OCI-LY3 (cell line): Measurements from ENCODE around the gene SLC25A18.

Experiments used
- H2AFZ ChIP-seq: fragments of 200-600, 300-600 bp; shearing (Covaris generic); 2 replicates; pipeline ENCODE4 v1.6.0; 2014; ENCODE audit warnings: antibody characterized with exemption, low read depth, low read length
- H3K27ac ChIP-seq: fragments of 200-600, 300-600 bp; sonication (generic); 2 replicates; pipeline ENCODE4 v1.5.1; 2014; ENCODE audit warnings: mild to moderate bottlenecking, low read length, moderate library complexity, mixed read lengths
- H3K27me3 ChIP-seq: fragments of 200-600, 300-600 bp; sonication (generic); 2 replicates; pipeline ENCODE4 v1.6.1; 2014; ENCODE audit warnings: low read depth, low read length, mixed read lengths
- H3K36me3 ChIP-seq: fragments of 200-600, 300-600 bp; sonication (generic); replicated peaks from 2 replicates; pipeline ENCODE3; 2014; ENCODE audit warnings: low read depth, low read length, mixed read lengths
- H3K4me1 ChIP-seq: fragments of 300-600, 200-600 bp; sonication (generic); 2 replicates; pipeline ENCODE4 v1.6.1; 2014; ENCODE audit warnings: low read length, mixed read lengths
- H3K4me2 ChIP-seq: fragments of 200-600, 300-600 bp; sonication (generic); 2 replicates; pipeline ENCODE4 v1.6.1; 2014; ENCODE audit warnings: low read length, mixed read lengths
- H3K4me3 ChIP-seq: fragments of 300-600, 200-600 bp; sonication (generic); 2 replicates; pipeline ENCODE4 v1.5.1; 2014; ENCODE audit warnings: antibody characterized with exemption, mild to moderate bottlenecking, low read length, moderate library complexity
- H3K79me2 ChIP-seq: fragments of 300-600, 200-600 bp; shearing (Covaris generic); 2 replicates; pipeline ENCODE4 v1.6.1; 2014; ENCODE audit warnings: mild to moderate bottlenecking, low read length, mixed read lengths
- H3K9ac ChIP-seq: fragments of 300-600, 200-600 bp; shearing (Covaris generic); 2 replicates; pipeline ENCODE4 v1.6.0; 2014; ENCODE audit warnings: mild to moderate bottlenecking, low read length, moderate library complexity
- H3K9me3 ChIP-seq: fragments of 200-600, 300-600 bp; shearing (Covaris generic); 2 replicates; pipeline ENCODE4 v1.6.1; 2014; ENCODE audit warnings: low read length, mixed read lengths; ENCODE audit not compliant: insufficient read depth
- H4K20me1 ChIP-seq: fragments of 200-600, 300-600 bp; sonication (generic); 2 replicates; pipeline ENCODE4 v1.6.1; 2016; ENCODE audit warnings: low read length, mixed read lengths; ENCODE audit not compliant: insufficient read depth
- CTCF ChIP-seq: fragments of 200-600, 300-600 bp; sonication (generic); IDR thresholded peaks from 2 replicates; pipeline ENCODE4 v1.5.1; 2014; ENCODE audit warnings: antibody characterized with exemption, low read length, low read depth
- EZH2phosphoT487 ChIP-seq: fragments of 200-600 bp; shearing (Covaris generic); IDR thresholded peaks from 2 replicates; pipeline ENCODE4 v1.6.1; 2018; ENCODE audit warnings: antibody characterized with exemption, mixed run types, low read depth

SLC25A18 gene

GRCh38 chr22:17601031-17601430 is 37.7 kb downstream of the SLC25A18 start:
- Histone ChIP-seq H2AFZ (no peak overlapping the region), H3K36me3 (peaks cover 40% of the 10 kb centered on the region), H3K4me3 (no peak overlapping the region), H3K9ac (no peak overlapping the region), H3K27me3 (no peaks in the 10 kb centered on the region), H3K9me3 (peaks cover 6% of the 10 kb centered on the region), H3K4me2 (no peak overlapping the region), H3K27ac (no peak overlapping the region), H3K4me1 (no peaks in the 10 kb centered on the region), H3K79me2 (no peaks in the 10 kb centered on the region), H4K20me1 (0 out of 2 replicates have a peak, but pooled peaks cover 5% of the 10 kb centered on the region)
- TF ChIP-seq EZH2phosphoT487 = no peak
- TF ChIP-seq CTCF = no peak

DNA sequence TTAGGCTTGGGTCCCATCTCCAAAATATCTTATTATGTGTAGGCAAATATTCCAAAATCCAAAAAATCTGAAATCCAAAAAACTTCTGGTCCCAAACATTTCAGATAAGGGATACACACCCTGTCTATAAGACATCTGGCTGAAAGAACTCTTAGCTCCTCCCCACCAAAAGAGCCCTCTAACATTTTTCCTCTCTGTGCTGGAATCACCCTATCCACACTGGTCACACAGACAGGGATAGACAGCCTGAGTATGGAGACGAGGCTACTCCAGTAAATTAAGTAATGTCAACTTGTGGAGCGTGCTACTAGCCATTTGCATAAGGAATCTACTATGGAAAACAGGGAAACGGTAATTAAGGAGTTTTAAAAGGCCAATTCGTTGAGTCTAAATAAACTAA is 40.4 kb downstream of the SLC25A18 start:
- no peaks in the 10 kb centered on the region for H3K79me2 ChIP-seq
- TF ChIP-seq CTCF (no peak), EZH2phosphoT487 (no peak)
- H4K20me1 ChIP-seq = peaks cover 13% of the 10 kb centered on the region
- peaks cover 31% of the 10 kb centered on the region for H3K36me3 ChIP-seq
- no peak overlapping the region for H3K27ac ChIP-seq
- no peaks in the 10 kb centered on the region for H3K4me1 ChIP-seq
- H3K9ac ChIP-seq = no peak overlapping the region
- no peak overlapping the region for H3K4me2 ChIP-seq
- no peak overlapping the region for H3K4me3 ChIP-seq
- no peak overlapping the region for H2AFZ ChIP-seq
- H3K27me3 ChIP-seq = no peaks in the 10 kb centered on the region
- H3K9me3 ChIP-seq = no peaks in the 10 kb centered on the region

DNA sequence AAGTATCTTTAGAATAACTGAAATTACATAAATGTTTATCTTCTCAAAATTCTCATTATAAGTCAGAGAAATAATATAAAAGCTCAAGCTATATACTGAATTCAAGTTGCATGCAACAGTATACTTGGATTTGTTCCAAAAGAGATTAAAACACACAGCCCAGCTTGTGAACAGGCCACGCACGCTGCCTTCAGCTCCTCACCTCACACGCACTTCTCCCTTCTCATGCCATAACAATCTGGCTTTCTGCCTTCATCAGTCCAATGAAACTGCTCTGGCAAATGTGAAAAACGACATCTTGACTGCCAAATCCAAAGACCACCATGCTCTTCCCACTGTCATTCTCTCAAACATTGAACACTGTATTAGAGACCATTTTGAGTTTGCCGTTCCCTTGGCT is 43.2 kb downstream of the SLC25A18 start:
- TF ChIP-seq EZH2phosphoT487 (no peak), CTCF (no peak)
- H4K20me1 ChIP-seq = peaks cover 13% of the 10 kb centered on the region

GRCh38 chr22:17607891-17608521 is 44.7 kb downstream of the SLC25A18 start:
- Histone ChIP-seq H3K9me3 (no peaks in the 10 kb centered on the region), H3K9ac (no peak overlapping the region), H3K27ac (no peak overlapping the region), H3K4me2 (no peak overlapping the region), H3K79me2 (no peaks in the 10 kb centered on the region), H4K20me1 (peaks cover 13% of the 10 kb centered on the region), H3K4me1 (no peaks in the 10 kb centered on the region), H3K27me3 (no peaks in the 10 kb centered on the region), H3K36me3 (peaks cover 40% of the 10 kb centered on the region), H3K4me3 (no peak overlapping the region), H2AFZ (no peak overlapping the region)
- TF ChIP-seq EZH2phosphoT487 (no peak), CTCF (no peak)

More for the DNA sequence above, 43.2 kb downstream of the SLC25A18 start:
- no peak overlapping the region for H3K4me2 ChIP-seq
- no peak overlapping the region for H3K9ac ChIP-seq
- no peak overlapping the region for H3K27ac ChIP-seq
- no peak overlapping the region for H2AFZ ChIP-seq
- no peaks in the 10 kb centered on the region for H3K27me3 ChIP-seq
- peaks cover 28% of the 10 kb centered on the region for H3K36me3 ChIP-seq
- H3K9me3 ChIP-seq = no peaks in the 10 kb centered on the region
- no peaks in the 10 kb centered on the region for H3K79me2 ChIP-seq
- H3K4me3 ChIP-seq = no peak overlapping the region
- no peaks in the 10 kb centered on the region for H3K4me1 ChIP-seq
